IMR-90 (cell line): ENCODE data around the gene CCDC194. TPM values are rescaled to one million over a fixed set of nuclear protein-coding genes. Genes with fewer than 3 reads are reported as not detected.

Experiments used
- ATAC-seq: fragments of 200-7000 bp; cut with Tn5 transposase; 2 replicates; pipeline ENCODE4 v1.9.1; 2020; ENCODE audit warnings: low read depth, mild to moderate bottlenecking, moderate library complexity
- BruUV-seq: library from RNA; stranded (reverse); fragments of 400-500 nt; replicated peaks from 2 replicates; lab custom pipeline; 2021; lab: Mats Ljungman, UMichigan
- CTCF ChIA-PET: fragments of 300-600 bp; formaldehyde crosslinking; extraction: SDS; loops from one replicate; lab custom pipeline; 2021; ENCODE audit warnings: antibody characterized with exemption; lab: Yijun Ruan, JAX
- POLR2A ChIA-PET: fragments of 300-600 bp; sonication (Branson Sonifier 250); formaldehyde crosslinking; loops from one replicate; lab custom pipeline; 2022; ENCODE audit warnings: antibody characterized with exemption; ENCODE audit not compliant: unreplicated experiment; lab: Charles Lee
- DNase-seq: peaks from one replicate; pipeline ENCODE4 v3.0.0; 2013
- H2AFZ ChIP-seq: replicated peaks from 2 replicates; pipeline ENCODE3; 2013; ENCODE audit warnings: low read length, mild to moderate bottlenecking; ENCODE audit not compliant: poor library complexity
- H2AK5ac ChIP-seq: 2 replicates; pipeline ENCODE4 v1.6.1; 2013; ENCODE audit warnings: low read depth, low read length, inconsistent platforms
- H2AK9ac ChIP-seq: replicated peaks from 2 replicates; pipeline ENCODE3; 2013; ENCODE audit warnings: mild to moderate bottlenecking, low read depth, low read length, moderate library complexity; ENCODE audit not compliant: poor library complexity
- H2BK120ac ChIP-seq: 2 replicates; pipeline ENCODE4 v1.6.1; 2013; ENCODE audit warnings: low read depth, low read length, inconsistent platforms
- H2BK15ac ChIP-seq: 3 replicates; pipeline ENCODE4 v1.6.1; 2013; ENCODE audit warnings: low read depth, low read length, inconsistent platforms
- H2BK20ac ChIP-seq: 2 replicates; pipeline ENCODE4 v1.6.1; 2013; ENCODE audit warnings: low read depth, mild to moderate bottlenecking, inconsistent platforms, low read length, moderate library complexity
- H2BK5ac ChIP-seq: 2 replicates; pipeline ENCODE4 v1.6.1; 2013; ENCODE audit warnings: mild to moderate bottlenecking, low read depth, low read length, inconsistent platforms; ENCODE audit not compliant: poor library complexity, severe bottlenecking
- H3K14ac ChIP-seq: replicated peaks from 2 replicates; pipeline ENCODE4 v1.6.1; 2013; ENCODE audit warnings: low read depth, low read length, inconsistent platforms
- H3K18ac ChIP-seq: 2 replicates; pipeline ENCODE4 v1.6.1; 2013; ENCODE audit warnings: low read depth, low read length, control low read depth
- H3K23ac ChIP-seq: 2 replicates; pipeline ENCODE4 v1.6.1; 2013; ENCODE audit warnings: low read depth, low read length, inconsistent platforms
- H3K27ac ChIP-seq: 2 replicates; pipeline ENCODE4 v1.5.1; 2013; ENCODE audit warnings: mild to moderate bottlenecking, control low read depth, low read length; ENCODE audit not compliant: insufficient read depth
- H3K27me3 ChIP-seq: 2 replicates; pipeline ENCODE4 v1.6.1; 2013; ENCODE audit warnings: low read length; ENCODE audit not compliant: control insufficient read depth, insufficient read depth
- H3K36me3 ChIP-seq: 2 replicates; pipeline ENCODE4 v1.6.1; 2013; ENCODE audit warnings: low read length, mixed read lengths; ENCODE audit not compliant: control insufficient read depth, insufficient read depth
- H3K4ac ChIP-seq: 2 replicates; pipeline ENCODE4 v1.6.1; 2013; ENCODE audit warnings: low read depth, low read length, inconsistent platforms
- H3K4me1 ChIP-seq: 2 replicates; pipeline ENCODE4 v1.6.1; 2013; ENCODE audit warnings: low read length, mixed read lengths; ENCODE audit not compliant: control insufficient read depth, insufficient read depth
- H3K4me2 ChIP-seq: 2 replicates; pipeline ENCODE4 v1.6.1; 2013; ENCODE audit warnings: low read depth, mild to moderate bottlenecking, control low read depth, low read length, moderate library complexity
- H3K4me3 ChIP-seq: 2 replicates; pipeline ENCODE4 v1.5.1; 2013; ENCODE audit warnings: low read depth, mild to moderate bottlenecking, control low read depth, low read length, moderate library complexity; ENCODE audit not compliant: insufficient read depth
- H3K56ac ChIP-seq: 2 replicates; pipeline ENCODE4 v1.6.1; 2013; ENCODE audit warnings: low read length, inconsistent platforms; ENCODE audit not compliant: insufficient read depth; ENCODE audit errors: extremely low read depth
- H3K79me1 ChIP-seq, 2 experiments: 2 replicates each; pipeline ENCODE4 v1.6.1; 2013; ENCODE audit warnings: low read length in 2 of 2, inconsistent platforms in 1 of 2, low read depth in 1 of 2
- H3K9ac ChIP-seq: 2 replicates; pipeline ENCODE4 v1.6.1; 2013; ENCODE audit warnings: low read depth, low read length, control low read depth
- H3K9me1 ChIP-seq: 2 replicates; pipeline ENCODE4 v1.6.1; 2013; ENCODE audit warnings: low read length, inconsistent platforms; ENCODE audit not compliant: insufficient read depth
- H3K9me3 ChIP-seq: 2 replicates; pipeline ENCODE4 v1.6.1; 2013; ENCODE audit warnings: low read length; ENCODE audit not compliant: control insufficient read depth, insufficient read depth
- H4K20me1 ChIP-seq: 2 replicates; pipeline ENCODE4 v1.6.1; 2013; ENCODE audit warnings: low read length, inconsistent platforms; ENCODE audit not compliant: insufficient read depth
- H4K5ac ChIP-seq: 2 replicates; pipeline ENCODE4 v1.6.1; 2013; ENCODE audit warnings: mild to moderate bottlenecking, low read depth, low read length, control low read depth
- H4K8ac ChIP-seq, 2 experiments: 2 replicates each; pipeline ENCODE4 v1.6.1; 2013; ENCODE audit warnings: low read depth in 2 of 2, low read length in 2 of 2, control low read depth in 1 of 2, inconsistent platforms in 1 of 2
- H4K91ac ChIP-seq: 2 replicates; pipeline ENCODE4 v1.6.1; 2013; ENCODE audit warnings: low read depth, low read length, inconsistent platforms; ENCODE audit not compliant: insufficient read depth
- FOS ChIP-seq: fragments of 150-350 bp; IDR thresholded peaks from 2 replicates; pipeline ENCODE4 v1.6.1; 2016; ENCODE audit warnings: low read depth, low read length
- MAFK ChIP-seq: IDR thresholded peaks from 2 replicates; pipeline ENCODE4 v1.6.1; 2012; ENCODE audit warnings: low read depth, low read length, improper control_type of control experiment
- MXI1 ChIP-seq: IDR thresholded peaks from 2 replicates; pipeline ENCODE4 v1.6.1; 2012; ENCODE audit warnings: low read depth, mild to moderate bottlenecking, low read length, moderate library complexity, borderline replicate concordance
- NFE2L2 ChIP-seq: fragments of 150-350 bp; IDR thresholded peaks from 2 replicates; pipeline ENCODE4 v1.6.1; 2016; ENCODE audit warnings: low read depth, mild to moderate bottlenecking, low read length
- RAD21 ChIP-seq: IDR thresholded peaks from 2 replicates; pipeline ENCODE4 v1.6.1; 2012; ENCODE audit warnings: low read length, improper control_type of control experiment
- RCOR1 ChIP-seq: IDR thresholded peaks from 2 replicates; pipeline ENCODE4 v1.6.1; 2012; ENCODE audit warnings: mild to moderate bottlenecking, low read length, improper control_type of control experiment; ENCODE audit not compliant: insufficient replicate concordance
- RFX5 ChIP-seq: IDR thresholded peaks from 2 replicates; pipeline ENCODE4 v1.8.0; 2012; ENCODE audit warnings: low read depth, mild to moderate bottlenecking, low read length, moderate library complexity
- WGBS, 2 experiments: methylation state at CpG; one replicate each; pipeline versions ENCODE4 v1.1.5 to v1.1.7; 2013; ENCODE audit warnings: missing lambda C conversion rate in 2 of 2; ENCODE audit not compliant: insufficient read length in 1 of 2; ENCODE audit errors: extremely low coverage in 2 of 2; 5-methylcytosine and 5-hydroxymethylcytosine counted together
- dilution Hi-C: fragments of 300-500 bp; cut with HindIII; formaldehyde crosslinking; loops from one replicate; pipeline ENCODE4 v1.14.3; 2018; ENCODE audit warnings: low sequenced_read_pairs; ENCODE audit not compliant: unreplicated experiment
- in situ Hi-C: fragments of 300-500 bp; cut with MboI; formaldehyde crosslinking; loops from 3 replicates; pipeline ENCODE4 v1.14.3; 2019; ENCODE audit warnings: low sequenced_read_pairs, inconsistent platforms, mixed read lengths
- intact Hi-C: fragments of 100-400 bp; cut with micrococcal nuclease; formaldehyde crosslinking; loops from 2 replicates; pipeline ENCODE4 v1.10.0; 2022
- polyA plus RNA-seq, 3 experiments: library from polyadenylated mRNA; depleted of rRNA; stranded (reverse); fragments of >200 nt; gene quantifications; 2 replicates each; pipeline ENCODE4 v1.2.3, GENCODE V29; 2012; ENCODE audit warnings: low replicate concordance in 1 of 3
- total RNA-seq: library from RNA; depleted of rRNA; stranded (reverse); fragments of >200 nt; gene quantifications from 2 replicates; pipeline ENCODE4 v1.2.3, GENCODE V29; 2012
- TF ChIP-seq, protein P1 (sequence below): fragments of 150-350 bp; IDR thresholded peaks from 2 replicates; pipeline ENCODE4 v1.6.1; 2017; ENCODE audit warnings: mild to moderate bottlenecking, antibody characterized with exemption, low read length, low read depth
- TF ChIP-seq, protein P2 (sequence below): conservative IDR thresholded peaks from 2 replicates; pipeline ENCODE4 v1.5.1; 2012; ENCODE audit warnings: mild to moderate bottlenecking, low read depth, low read length, improper control_type of control experiment
- TF ChIP-seq, protein P3 (sequence below): fragments of 150-350 bp; IDR thresholded peaks from 2 replicates; pipeline ENCODE4 v1.6.1; 2016; ENCODE audit warnings: low read depth, mild to moderate bottlenecking, low read length, moderate library complexity, borderline replicate concordance

Gene CCDC194
- total and polyA plus RNA-seq, 2 of the 4 experiments (the other 2 are of a cell fraction): not detected

- no peak overlapping the region for H4K91ac ChIP-seq
- H3K4ac ChIP-seq: no peak overlapping the region
- no peak overlapping the region for H3K18ac ChIP-seq
- no TSS peak for BruUV-seq
- no peak overlapping the region for H3K56ac ChIP-seq
- peak overlapping the region; percentile 34 for H2AFZ ChIP-seq
- POLR2A ChIA-PET: no interaction called here
- intact Hi-C loops (no loop called here), dilution Hi-C loops (no loop called here), in situ Hi-C loops (no loop called here)
- no peaks in the 10 kb centered on the region for H3K79me1 ChIP-seq
- no peak overlapping the region for H3K9ac ChIP-seq
- H3K36me3 ChIP-seq: no peaks in the 10 kb centered on the region
- H4K20me1 ChIP-seq: no peaks in the 10 kb centered on the region; the same call in 1 of the 2 replicates
- H2BK20ac ChIP-seq: no peak overlapping the region
- DNase-seq (no peak), ATAC-seq (no peak)
- H4K8ac ChIP-seq: no peak overlapping the region
- H2AK9ac ChIP-seq: no peak overlapping the region
- no peak overlapping the region for H4K5ac ChIP-seq
- TF ChIP-seq, protein P1, sequence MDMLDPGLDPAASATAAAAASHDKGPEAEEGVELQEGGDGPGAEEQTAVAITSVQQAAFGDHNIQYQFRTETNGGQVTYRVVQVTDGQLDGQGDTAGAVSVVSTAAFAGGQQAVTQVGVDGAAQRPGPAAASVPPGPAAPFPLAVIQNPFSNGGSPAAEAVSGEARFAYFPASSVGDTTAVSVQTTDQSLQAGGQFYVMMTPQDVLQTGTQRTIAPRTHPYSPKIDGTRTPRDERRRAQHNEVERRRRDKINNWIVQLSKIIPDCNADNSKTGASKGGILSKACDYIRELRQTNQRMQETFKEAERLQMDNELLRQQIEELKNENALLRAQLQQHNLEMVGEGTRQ: no peak
- TF ChIP-seq NFE2L2 (no peak), RAD21 (no peak), FOS (no peak), MAFK (no peak), RFX5 (no peak), MXI1 (no peak), RCOR1 (no peak)
- TF ChIP-seq, protein P2, sequence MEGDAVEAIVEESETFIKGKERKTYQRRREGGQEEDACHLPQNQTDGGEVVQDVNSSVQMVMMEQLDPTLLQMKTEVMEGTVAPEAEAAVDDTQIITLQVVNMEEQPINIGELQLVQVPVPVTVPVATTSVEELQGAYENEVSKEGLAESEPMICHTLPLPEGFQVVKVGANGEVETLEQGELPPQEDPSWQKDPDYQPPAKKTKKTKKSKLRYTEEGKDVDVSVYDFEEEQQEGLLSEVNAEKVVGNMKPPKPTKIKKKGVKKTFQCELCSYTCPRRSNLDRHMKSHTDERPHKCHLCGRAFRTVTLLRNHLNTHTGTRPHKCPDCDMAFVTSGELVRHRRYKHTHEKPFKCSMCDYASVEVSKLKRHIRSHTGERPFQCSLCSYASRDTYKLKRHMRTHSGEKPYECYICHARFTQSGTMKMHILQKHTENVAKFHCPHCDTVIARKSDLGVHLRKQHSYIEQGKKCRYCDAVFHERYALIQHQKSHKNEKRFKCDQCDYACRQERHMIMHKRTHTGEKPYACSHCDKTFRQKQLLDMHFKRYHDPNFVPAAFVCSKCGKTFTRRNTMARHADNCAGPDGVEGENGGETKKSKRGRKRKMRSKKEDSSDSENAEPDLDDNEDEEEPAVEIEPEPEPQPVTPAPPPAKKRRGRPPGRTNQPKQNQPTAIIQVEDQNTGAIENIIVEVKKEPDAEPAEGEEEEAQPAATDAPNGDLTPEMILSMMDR: no peak
- TF ChIP-seq, protein P3, sequence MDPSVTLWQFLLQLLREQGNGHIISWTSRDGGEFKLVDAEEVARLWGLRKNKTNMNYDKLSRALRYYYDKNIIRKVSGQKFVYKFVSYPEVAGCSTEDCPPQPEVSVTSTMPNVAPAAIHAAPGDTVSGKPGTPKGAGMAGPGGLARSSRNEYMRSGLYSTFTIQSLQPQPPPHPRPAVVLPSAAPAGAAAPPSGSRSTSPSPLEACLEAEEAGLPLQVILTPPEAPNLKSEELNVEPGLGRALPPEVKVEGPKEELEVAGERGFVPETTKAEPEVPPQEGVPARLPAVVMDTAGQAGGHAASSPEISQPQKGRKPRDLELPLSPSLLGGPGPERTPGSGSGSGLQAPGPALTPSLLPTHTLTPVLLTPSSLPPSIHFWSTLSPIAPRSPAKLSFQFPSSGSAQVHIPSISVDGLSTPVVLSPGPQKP: no peak
- WGBS, 2 experiments: 81% methylated on average over 8 of the region's 8 CpGs; no CpG with 5 or more reads in 1 of the 2 experiments
- no peaks in the 10 kb centered on the region for H3K9me3 ChIP-seq
- H2BK5ac ChIP-seq: no peak overlapping the region
- no peak overlapping the region for H3K4me2 ChIP-seq
- CTCF ChIA-PET: no interaction called here
- H3K23ac ChIP-seq: no peak overlapping the region
- H3K4me3 ChIP-seq: no peak overlapping the region
- H2BK15ac ChIP-seq: no peak overlapping the region
- peaks cover 8% of the 10 kb centered on the region; the same call in 1 of the 2 replicates for H3K27me3 ChIP-seq
- H2AK5ac ChIP-seq: no peak overlapping the region
- 0 out of 2 replicates have a peak, but pooled peaks cover 2% of the 10 kb centered on the region for H3K4me1 ChIP-seq
- H3K9me1 ChIP-seq: no peaks in the 10 kb centered on the region
- no peak overlapping the region for H2BK120ac ChIP-seq
- H3K14ac ChIP-seq: no peak overlapping the region
- no peak overlapping the region for H3K27ac ChIP-seq
Observed at GRCh38 chr19:17353386-17353785, 40.6 kb downstream of the CCDC194 start.
